Upper lobe of left lung (tissue), 6 donors: ENCODE measurements around the gene PPFIA2. TPM values are rescaled to one million over a fixed set of nuclear protein-coding genes. Genes with fewer than 3 reads are reported as not detected.

ENCODE experiments used
- ATAC-seq, 2 donors: fragments of 200-7000 bp; cut with Tn5 transposase; one replicate each; pipeline ENCODE4 v1.9.1; 2022; ENCODE audit warnings: mild to moderate bottlenecking in 2 of 2, moderate library complexity in 2 of 2; ENCODE audit not compliant: low FRiP score in 2 of 2
- DNase-seq, 2 donors: peaks; one replicate each; pipeline ENCODE4 v3.0.0-alpha.2; 2019 to 2020
- H3K27ac ChIP-seq, 4 donors: fragments of 200-600 bp; sonication (generic); one replicate each; pipeline ENCODE4 v1.5.1; 2016 to 2019
- H3K27me3 ChIP-seq, 4 donors: fragments of 200-600 bp; sonication (generic); one replicate each; pipeline ENCODE4 v1.5.1; 2017 to 2019
- H3K36me3 ChIP-seq, 4 donors: fragments of 200-600 bp; sonication (generic); one replicate each; pipeline ENCODE4 v1.5.1; 2016 to 2019
- H3K4me1 ChIP-seq, 4 donors: fragments of 200-600 bp; sonication (generic); one replicate each; pipeline ENCODE4 v1.5.1; 2018 to 2019
- H3K4me3 ChIP-seq, 4 donors: fragments of 200-600 bp; sonication (generic); one replicate each; pipeline ENCODE4 v1.5.1; 2017 to 2019; ENCODE audit warnings: mild to moderate bottlenecking in 2 of 4, moderate library complexity in 1 of 4
- H3K9me3 ChIP-seq, 4 donors: fragments of 200-600 bp; sonication (generic); one replicate each; pipeline ENCODE4 v1.5.1; 2018 to 2019
- CTCF ChIP-seq, 6 experiments: fragments of 450-650 bp in 4 of 6; fragments of 200-600 bp in 2 of 6; sonication (generic) in 2 of 6; IDR thresholded peaks; one replicate each; pipeline ENCODE4 v1.5.1; 2016 to 2019; ENCODE audit warnings: antibody characterized with exemption in 6 of 6
- EP300 ChIP-seq, 4 donors: sonication (generic); formaldehyde crosslinking; IDR thresholded peaks; one replicate each; pipeline ENCODE4 v1.5.1; 2017; ENCODE audit warnings: antibody characterized with exemption in 4 of 4, control low read depth in 2 of 4
- POLR2A ChIP-seq, 4 donors: fragments of 450-650 bp; IDR thresholded peaks; one replicate each; pipeline ENCODE4 v1.5.1; 2016 to 2017; ENCODE audit warnings: antibody characterized with exemption in 4 of 4, mild to moderate bottlenecking in 2 of 4
- POLR2AphosphoS5 ChIP-seq, 2 donors: sonication (generic); formaldehyde crosslinking; IDR thresholded peaks; one replicate each; pipeline ENCODE4 v1.5.1; 2017; ENCODE audit warnings: antibody characterized with exemption in 2 of 2
- WGBS, 2 donors: methylation state at CpG; one replicate each; pipeline ENCODE4 v1.1.5; 2017 to 2018; 5-methylcytosine and 5-hydroxymethylcytosine counted together
- total RNA-seq, 6 donors: library from RNA; depleted of rRNA in 4 of 6; stranded (reverse); fragments of >200 nt in 4 of 6; gene quantifications; one replicate each; pipeline versions ENCODE4 v1.1.0 to v1.2.1, GENCODE V29; 2016 to 2021
- donor health status: DM: no; HTN: no; CAD: no; lungs with moderate emphysema.
- donor health status: DM: no; HTN: yes; CAD: no; lungs with severe emphysema.

PPFIA2 gene
- total RNA-seq, 6 donors from 2014 or later, result 1.3 to 7.3 (median 2.6) TPM

GRCh38 chr12:81792666-81793065 is 33.5 kb upstream of the PPFIA2 start:
- TF ChIP-seq POLR2A (IDR thresholded peaks at IDR 0.05) (no peak), POLR2AphosphoS5 (IDR thresholded peaks at IDR 0.05) (no peak), EP300 (IDR thresholded peaks at IDR 0.05) (no peak), CTCF (IDR thresholded peaks at IDR 0.05) (no peak)
- ATAC-seq, result no peak

GRCh38 chr12:81779216-81779615 is 20.1 kb upstream of the PPFIA2 start:
- TF ChIP-seq EP300 (IDR thresholded peaks at IDR 0.05) (no peak), CTCF (IDR thresholded peaks at IDR 0.05) (no peak), POLR2AphosphoS5 (IDR thresholded peaks at IDR 0.05) (no peak), POLR2A (IDR thresholded peaks at IDR 0.05) (no peak)
- no peak overlapping the region for H3K4me3 ChIP-seq

More at GRCh38 chr12:81792666-81793065, 33.5 kb upstream of the PPFIA2 start:
- no peaks in the 10 kb centered on the region for H3K4me1 ChIP-seq
- no peak overlapping the region for H3K27ac ChIP-seq
- no peak for DNase-seq
- H3K9me3 ChIP-seq, result no peaks in the 10 kb centered on the region
- no peaks in the 10 kb centered on the region for H3K36me3 ChIP-seq
- no peak overlapping the region for H3K4me3 ChIP-seq
- no peaks in the 10 kb centered on the region for H3K27me3 ChIP-seq
- 65 to 75% methylated on average over 2 of the region's 2 CpGs for WGBS, 2 donors

GRCh38 chr12:81778719-81779118 is 19.6 kb upstream of the PPFIA2 start:
- no peak for ATAC-seq
- TF ChIP-seq POLR2AphosphoS5 (IDR thresholded peaks at IDR 0.05) (no peak), EP300 (IDR thresholded peaks at IDR 0.05) (no peak), POLR2A (IDR thresholded peaks at IDR 0.05) (no peak), CTCF (IDR thresholded peaks at IDR 0.05) (no peak)
- WGBS, 2 donors, result 59 to 73% methylated on average over 2 of the region's 2 CpGs

More at GRCh38 chr12:81779216-81779615, 20.1 kb upstream of the PPFIA2 start:
- DNase-seq, result no peak
- no peaks in the 10 kb centered on the region for H3K9me3 ChIP-seq
- no peak for ATAC-seq
- no peaks in the 10 kb centered on the region for H3K4me1 ChIP-seq
- no peak overlapping the region for H3K27ac ChIP-seq
- no peaks in the 10 kb centered on the region for H3K27me3 ChIP-seq
- no peaks in the 10 kb centered on the region for H3K36me3 ChIP-seq

GRCh38 chr12:81758421-81759189 is 545 bp downstream of the PPFIA2 start:
- DNase-seq (peak in 1 of 2 donors; percentile 86), ATAC-seq (peak in 1 of 2 donors; percentile 77)
- Histone ChIP-seq H3K27ac (no peak overlapping the region), H3K4me1 (peaks cover 5 to 19% (median 15%) of the 10 kb centered on the region in 4 donors), H3K9me3 (no peaks in the 10 kb centered on the region), H3K27me3 (no peaks in the 10 kb centered on the region), H3K36me3 (no peaks in the 10 kb centered on the region), H3K4me3 (peak overlapping the region; percentile 10 to 50 (median 43))
- no peak for TF ChIP-seq CTCF (IDR thresholded peaks at IDR 0.05)
- TF ChIP-seq EP300 (IDR thresholded peaks at IDR 0.05), result no peak
- no peak for TF ChIP-seq POLR2AphosphoS5 (IDR thresholded peaks at IDR 0.05)
- TF ChIP-seq POLR2A (IDR thresholded peaks at IDR 0.05), result no peak
- WGBS, 2 donors, result 1 to 3% methylated on average over 30 to 50 of the region's 50 CpGs

More at GRCh38 chr12:81778719-81779118, 19.6 kb upstream of the PPFIA2 start:
- Histone ChIP-seq H3K27ac (no peak overlapping the region), H3K27me3 (no peaks in the 10 kb centered on the region), H3K9me3 (no peaks in the 10 kb centered on the region), H3K36me3 (no peaks in the 10 kb centered on the region), H3K4me3 (no peak overlapping the region), H3K4me1 (no peaks in the 10 kb centered on the region)
- no peak for DNase-seq
